ENCODE data around the gene FURIN.

FURIN gene

DNA sequence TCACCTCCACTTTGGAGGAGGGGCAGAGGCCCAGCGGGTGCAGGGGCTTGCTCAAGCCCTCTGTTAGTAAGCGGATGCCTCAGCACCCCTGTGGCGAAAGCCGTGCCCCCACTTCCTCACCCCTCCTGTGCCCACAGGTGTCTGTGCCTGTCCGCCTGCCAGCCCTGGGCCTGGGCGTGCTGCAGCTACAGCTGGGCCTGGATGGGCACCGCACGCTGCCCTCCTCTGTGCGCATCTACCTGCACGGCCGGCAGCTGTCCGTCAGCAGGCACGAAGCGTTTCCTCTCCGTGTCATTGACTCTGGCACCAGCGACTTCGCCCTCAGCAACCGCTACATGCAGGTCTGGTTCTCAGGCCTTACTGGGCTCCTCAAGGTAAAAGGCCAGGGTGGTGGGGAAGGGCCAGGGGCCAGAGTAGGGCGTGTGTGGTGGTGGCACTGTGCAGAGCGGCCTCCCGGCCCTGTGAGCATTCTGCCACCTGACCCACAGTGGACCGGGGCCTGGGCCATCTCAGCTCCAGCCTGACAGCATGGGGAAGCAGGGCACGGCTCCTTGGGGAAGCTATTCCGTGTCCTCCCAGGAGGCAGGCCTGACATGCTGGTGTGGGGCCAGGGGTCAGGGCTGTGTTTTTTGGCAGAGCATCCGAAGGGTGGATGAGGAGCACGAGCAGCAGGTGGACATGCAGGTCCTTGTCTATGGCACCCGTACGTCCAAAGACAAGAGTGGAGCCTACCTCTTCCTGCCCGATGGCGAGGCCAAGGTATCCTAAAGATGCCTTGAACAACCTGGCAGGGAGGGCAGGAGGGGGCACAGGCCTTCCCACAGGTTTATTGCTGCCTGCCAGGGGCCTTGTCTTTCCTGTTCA is 43.8 kb downstream of the FURIN start:
- no peak for TF ChIP-seq CTCF (IDR thresholded peaks at IDR 0.05; ENCODE audit: control extremely low read depth, extremely low read depth, low read depth, missing control alignments)
- POLR2A ChIA-PET, result no interaction called here
- no peak for DNase-seq (ENCODE audit: extremely low spot score)
- CTCF ChIA-PET, result interaction anchor here (1.4 to 3.7 kb wide), 3 partner anchors 9 to 23 kb away, joined by 3 to 24 read pairs (median 5); partner anchors contain the start of genes HDDC3, MAN2A2 and UNC45A

- ChIA-PET CTCF (interaction anchor here (1.4 to 3.7 kb wide), 3 partner anchors 10 to 22 kb away, joined by 3 to 36 read pairs (median 24); partner anchors contain the start of genes HDDC3, MAN2A2 and UNC45A), POLR2A (no interaction called here)
- TF ChIP-seq CTCF (IDR thresholded peaks at IDR 0.05; ENCODE audit: control extremely low read depth, extremely low read depth, low read depth, missing control alignments), result no peak
- DNase-seq (ENCODE audit: extremely low spot score), result no peak
Measured at GRCh38 chr15:90912770-90913075, 44.3 kb downstream of the FURIN start.

DNA sequence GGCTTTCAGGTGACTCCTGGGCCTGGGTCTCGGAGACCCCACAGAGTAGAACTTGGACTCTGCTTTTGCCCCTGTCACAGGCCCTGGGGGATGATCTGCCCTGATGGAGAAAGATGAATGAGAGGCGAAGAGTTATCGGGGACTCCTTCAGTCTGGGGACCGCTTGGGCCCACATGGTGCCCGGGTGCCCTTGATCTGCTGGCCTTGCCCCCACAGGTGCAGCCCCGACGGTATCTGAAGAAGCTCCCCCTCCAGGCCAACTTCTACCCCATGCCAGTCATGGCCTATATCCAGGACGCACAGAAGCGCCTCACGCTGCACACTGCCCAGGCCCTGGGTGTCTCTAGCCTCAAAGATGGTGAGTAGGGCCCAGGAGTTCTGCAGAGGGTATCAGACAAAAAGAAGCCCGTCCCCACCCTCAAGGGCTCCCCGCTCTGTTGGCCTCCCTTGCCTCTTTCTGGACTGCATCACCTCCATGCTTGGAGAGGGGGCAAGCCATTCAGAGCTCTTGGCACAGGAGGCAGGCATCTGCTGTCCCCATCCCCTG is 45.1 kb downstream of the FURIN start:
- CTCF ChIA-PET, result interaction anchor here (0.8 to 3.7 kb wide), 6 partner anchors 10 to 28 kb away, joined by 3 to 36 read pairs (median 4); partner anchors contain the start of genes HDDC3, MAN2A2 and UNC45A
- no peak for TF ChIP-seq CTCF (IDR thresholded peaks at IDR 0.05; ENCODE audit: control extremely low read depth, extremely low read depth, low read depth, missing control alignments)
- no peak for DNase-seq (ENCODE audit: extremely low spot score)
- POLR2A ChIA-PET, result no interaction called here

DNA sequence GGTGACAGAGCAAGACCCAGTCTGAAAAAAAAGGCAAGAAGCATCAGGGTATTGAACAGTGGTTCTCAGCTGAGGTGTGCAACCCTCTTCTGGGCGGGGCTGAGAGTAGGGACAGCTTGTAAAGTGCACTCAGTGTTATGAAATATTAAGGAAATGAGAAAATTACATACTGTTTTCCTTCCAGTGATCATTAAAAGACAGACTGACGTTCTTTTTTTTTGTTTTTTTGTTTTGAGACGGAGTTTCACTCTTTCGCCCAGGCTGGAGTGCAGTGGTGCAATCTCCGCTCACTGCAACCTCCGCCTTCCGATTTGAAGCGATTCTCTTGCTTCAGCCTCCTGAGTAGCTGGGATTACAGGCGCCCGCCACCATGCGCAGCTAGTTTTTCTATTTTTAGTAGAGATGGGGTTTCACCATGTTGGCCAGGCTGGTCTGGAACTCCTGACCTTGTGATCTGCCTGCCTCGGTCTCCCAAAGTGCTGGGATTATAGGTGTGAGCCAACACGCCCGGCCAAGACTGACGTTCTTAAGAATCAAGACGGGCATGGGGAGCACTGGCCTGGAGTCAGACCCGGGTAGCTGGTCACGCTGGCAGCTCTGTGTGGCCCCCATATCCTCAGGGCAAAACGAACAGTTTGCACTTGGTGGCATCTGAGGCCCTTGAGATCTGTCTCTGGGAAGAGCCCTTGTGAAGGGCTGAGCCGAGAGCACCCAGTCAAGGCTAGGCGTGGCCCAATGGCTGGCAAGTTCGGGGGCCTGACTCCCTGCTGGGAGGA is 46.1 kb downstream of the FURIN start:
- POLR2A ChIA-PET, result no interaction called here
- CTCF ChIA-PET, result interaction anchor here (0.8 to 4.8 kb wide), 6 partner anchors 11 to 29 kb away, joined by 4 to 38 read pairs (median 14); partner anchors contain the start of genes HDDC3, MAN2A2 and UNC45A
- no peak for TF ChIP-seq CTCF (IDR thresholded peaks at IDR 0.05; ENCODE audit: control extremely low read depth, extremely low read depth, low read depth, missing control alignments)
- DNase-seq (ENCODE audit: extremely low spot score), result no peak

DNA sequence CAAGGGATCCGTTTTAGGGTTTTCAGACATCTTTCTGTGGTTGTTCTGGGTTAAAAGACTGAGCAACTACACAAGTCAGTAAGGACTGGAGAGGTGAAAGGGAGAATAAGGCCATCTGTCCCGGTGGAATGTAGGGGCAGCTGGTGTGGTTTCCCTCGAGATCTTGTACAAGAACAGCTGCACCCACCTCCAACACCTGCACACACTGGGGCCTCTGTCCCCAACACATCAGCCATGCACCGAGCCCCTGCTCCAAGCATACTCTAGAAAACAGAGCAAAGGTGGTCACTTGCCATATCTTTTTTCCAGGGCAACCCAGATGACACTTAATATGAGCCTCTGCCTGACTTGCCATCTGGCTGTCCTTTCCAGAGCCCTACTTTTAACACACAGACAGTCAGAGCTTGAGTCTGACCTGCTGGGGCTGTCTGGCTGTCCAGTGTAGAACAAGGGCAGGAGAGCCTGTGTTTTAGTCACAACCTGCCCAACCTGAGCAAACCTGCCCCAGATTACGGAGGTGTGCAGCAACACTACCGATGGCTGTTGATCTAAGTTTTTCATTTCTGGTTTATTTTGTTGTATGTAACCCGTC is 46.9 kb downstream of the FURIN start:
- no peak for TF ChIP-seq CTCF (IDR thresholded peaks at IDR 0.05; ENCODE audit: control extremely low read depth, extremely low read depth, low read depth, missing control alignments)
- CTCF ChIA-PET, result interaction anchor here (0.8 to 4.8 kb wide), 4 partner anchors 9 to 30 kb away, joined by 3 to 38 read pairs (median 20); partner anchors contain the start of genes HDDC3, MAN2A2 and UNC45A
- POLR2A ChIA-PET, result no interaction called here

More for the DNA sequence above, 46.9 kb downstream of the FURIN start:
- no peak for DNase-seq (ENCODE audit: extremely low spot score)

Measured in GM10248 (cell line).